HG02798 (cell line): ENCODE results near the gene SSUH2.

ENCODE experiments used
- ATAC-seq: cut with Tn5 transposase; IDR thresholded peaks from one replicate; pipeline ENCODE4 v1.9.1; 2021; ENCODE audit warnings: mild to moderate bottlenecking; ENCODE audit not compliant: unreplicated experiment, poor library complexity

Gene SSUH2

GRCh38 chr3:8645712-8646111, 1.1 kb upstream of the SSUH2 start:
- ATAC-seq, result no peak

DNA sequence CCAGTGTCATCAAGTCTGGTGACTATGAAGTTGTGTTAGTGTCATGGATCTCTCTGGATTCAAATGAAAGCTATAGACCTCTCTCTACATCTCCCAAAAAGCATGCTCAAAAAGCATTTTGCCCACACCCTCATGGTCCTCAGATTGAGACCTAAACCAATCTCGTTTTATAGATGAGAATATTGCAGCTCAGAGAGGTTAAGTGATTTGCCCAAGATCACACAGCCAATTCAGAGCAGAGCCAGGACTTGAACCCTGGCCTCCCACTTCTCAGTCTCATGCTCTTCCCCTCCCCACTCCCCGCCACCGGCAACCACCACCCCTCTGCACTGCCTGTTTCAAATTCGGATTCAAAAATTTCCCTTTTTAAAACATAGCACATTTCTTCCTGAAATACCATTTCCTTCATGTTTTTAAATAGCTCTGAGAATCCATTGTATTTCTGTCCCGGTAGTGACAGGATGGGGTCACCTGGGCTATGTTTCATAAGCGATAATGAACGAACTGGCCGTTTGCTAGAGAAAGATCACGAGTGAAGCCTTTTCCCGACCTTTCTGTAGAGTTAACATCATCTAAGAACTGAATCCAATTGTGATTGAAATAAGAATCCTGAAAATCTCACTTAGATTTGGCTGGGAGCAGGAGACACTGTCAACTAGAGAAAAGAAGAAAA, 769 bp downstream of the SSUH2 start:
- no peak for ATAC-seq

GRCh38 chr3:8642001-8642400, 2.6 kb downstream of the SSUH2 start:
- ATAC-seq, result no peak

DNA sequence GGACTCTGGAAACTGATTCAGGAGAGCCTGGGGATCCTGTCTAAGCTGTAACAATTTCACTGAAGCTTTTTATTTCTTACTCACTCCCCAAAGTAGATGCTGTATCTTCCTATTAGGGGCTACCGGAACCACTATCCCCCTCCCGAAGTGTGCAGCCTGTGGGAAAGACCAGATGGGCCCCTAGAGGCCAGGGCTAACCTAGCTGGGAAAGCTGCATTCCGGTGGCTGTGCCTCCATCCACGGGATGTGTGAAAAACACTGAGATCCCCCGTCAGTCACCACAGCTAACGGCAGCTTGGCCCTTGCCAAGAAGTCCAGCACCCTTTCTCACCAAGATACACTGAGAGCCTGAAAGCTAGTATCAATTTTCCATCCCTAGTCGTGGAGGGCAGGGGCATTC, 3.1 kb downstream of the SSUH2 start:
- ATAC-seq, result no peak

DNA sequence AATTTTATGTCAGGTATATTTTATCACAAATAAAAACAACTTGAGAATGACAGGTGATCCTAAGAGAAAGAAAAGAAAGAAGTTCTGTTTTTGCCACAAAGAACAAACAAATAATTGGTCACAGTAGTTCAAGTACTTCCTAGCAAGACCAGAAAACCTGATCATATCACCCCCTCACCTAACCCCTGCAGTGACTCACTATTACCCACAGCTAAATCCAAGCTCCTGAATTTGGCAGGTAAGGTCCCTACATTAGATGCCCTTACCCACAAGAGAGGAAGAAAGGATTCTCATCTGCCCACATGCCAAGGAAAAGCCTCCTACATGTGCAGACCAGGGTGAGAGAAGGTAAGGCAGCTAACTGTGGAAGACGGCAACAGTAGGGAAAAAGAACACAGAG, 4.4 kb downstream of the SSUH2 start:
- ATAC-seq, result no peak

GRCh38 chr3:8639659-8640000, 5.0 kb downstream of the SSUH2 start:
- no peak for ATAC-seq

- ATAC-seq, result no peak
Observed at GRCh38 chr3:8638994-8639658, 5.5 kb downstream of the SSUH2 start.

DNA sequence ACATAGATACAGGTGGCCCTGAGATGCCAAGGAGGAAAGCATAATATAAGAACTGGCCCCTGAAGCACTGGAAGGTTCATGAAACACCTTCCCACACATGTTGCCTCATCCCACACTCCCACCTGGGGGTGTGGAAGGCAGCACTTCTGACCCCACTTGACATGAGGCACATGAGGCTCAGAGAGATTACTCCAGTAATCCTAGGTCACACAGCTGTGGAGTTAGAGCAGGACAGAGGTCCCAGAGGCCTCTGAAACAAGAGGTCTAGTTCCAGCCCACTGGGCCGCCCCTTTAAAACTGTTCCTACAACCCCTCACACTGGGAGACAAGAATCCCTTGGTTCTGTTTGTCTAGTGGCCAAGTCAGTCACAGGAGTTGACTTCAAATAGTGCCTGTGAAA, 7.2 kb downstream of the SSUH2 start:
- ATAC-seq, result no peak

- no peak for ATAC-seq
Observed at GRCh38 chr3:8635631-8636030, 9.0 kb downstream of the SSUH2 start.

DNA sequence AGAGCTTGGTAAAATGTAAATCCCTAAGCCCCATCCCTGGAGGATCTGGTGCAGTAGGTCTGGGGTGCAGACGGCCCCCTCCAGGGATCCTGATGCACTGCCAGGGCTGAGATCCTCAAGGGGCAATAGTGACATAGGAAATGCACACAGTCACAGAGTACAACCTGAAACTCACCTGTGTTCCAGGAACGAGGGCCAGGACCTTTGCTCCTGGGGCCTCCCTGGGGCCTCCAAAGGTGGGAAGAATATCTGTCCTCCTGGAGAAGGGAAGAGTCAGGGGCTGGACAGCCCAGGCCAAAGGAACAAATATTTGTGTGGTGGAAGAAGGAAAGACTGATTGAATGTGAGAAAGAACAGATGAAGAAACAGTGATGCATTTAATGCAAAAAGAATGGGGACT, 9.5 kb downstream of the SSUH2 start:
- no peak for ATAC-seq

DNA sequence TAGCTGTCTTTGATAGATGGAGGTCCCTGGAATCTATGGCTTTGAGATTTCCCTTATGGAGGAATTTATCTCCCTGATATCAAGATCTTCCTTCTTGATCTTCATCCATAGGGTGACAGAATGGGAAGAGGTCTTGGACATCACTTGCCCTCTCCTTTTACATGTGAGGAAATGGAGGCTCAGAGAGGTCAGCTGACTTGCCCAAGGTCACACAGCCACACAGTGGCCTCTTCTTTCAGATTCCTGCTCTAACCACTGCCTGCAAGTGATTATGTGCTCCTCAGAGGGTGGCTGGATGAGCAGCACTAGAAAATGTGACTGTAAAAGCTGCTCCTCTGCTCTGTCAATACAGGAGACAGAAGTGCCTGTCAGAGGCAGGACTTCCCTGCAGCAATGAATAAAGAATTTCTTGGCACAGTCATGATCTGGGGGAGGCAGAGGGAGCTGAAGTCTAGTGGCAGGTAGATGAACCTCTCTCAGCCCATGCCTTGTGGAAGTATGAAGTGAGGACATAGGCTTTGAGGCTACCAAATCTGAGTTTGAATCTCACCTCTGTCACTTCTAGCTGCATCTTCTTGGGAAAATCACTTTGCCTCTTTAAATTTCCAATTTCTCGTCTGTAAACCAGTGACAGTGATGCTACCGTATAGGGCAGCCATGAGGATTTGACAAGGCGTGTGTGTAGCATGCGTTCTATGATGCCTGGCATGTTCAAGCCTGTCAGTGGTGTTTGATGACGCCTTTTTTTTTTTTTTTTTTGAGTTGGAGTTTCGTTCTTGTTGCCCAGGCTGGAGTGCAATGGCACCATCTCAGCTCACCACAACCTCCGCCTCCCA, 12.0 kb downstream of the SSUH2 start:
- ATAC-seq, result no peak

- ATAC-seq, result no peak
Observed at GRCh38 chr3:8631661-8632060, 12.9 kb downstream of the SSUH2 start.

DNA sequence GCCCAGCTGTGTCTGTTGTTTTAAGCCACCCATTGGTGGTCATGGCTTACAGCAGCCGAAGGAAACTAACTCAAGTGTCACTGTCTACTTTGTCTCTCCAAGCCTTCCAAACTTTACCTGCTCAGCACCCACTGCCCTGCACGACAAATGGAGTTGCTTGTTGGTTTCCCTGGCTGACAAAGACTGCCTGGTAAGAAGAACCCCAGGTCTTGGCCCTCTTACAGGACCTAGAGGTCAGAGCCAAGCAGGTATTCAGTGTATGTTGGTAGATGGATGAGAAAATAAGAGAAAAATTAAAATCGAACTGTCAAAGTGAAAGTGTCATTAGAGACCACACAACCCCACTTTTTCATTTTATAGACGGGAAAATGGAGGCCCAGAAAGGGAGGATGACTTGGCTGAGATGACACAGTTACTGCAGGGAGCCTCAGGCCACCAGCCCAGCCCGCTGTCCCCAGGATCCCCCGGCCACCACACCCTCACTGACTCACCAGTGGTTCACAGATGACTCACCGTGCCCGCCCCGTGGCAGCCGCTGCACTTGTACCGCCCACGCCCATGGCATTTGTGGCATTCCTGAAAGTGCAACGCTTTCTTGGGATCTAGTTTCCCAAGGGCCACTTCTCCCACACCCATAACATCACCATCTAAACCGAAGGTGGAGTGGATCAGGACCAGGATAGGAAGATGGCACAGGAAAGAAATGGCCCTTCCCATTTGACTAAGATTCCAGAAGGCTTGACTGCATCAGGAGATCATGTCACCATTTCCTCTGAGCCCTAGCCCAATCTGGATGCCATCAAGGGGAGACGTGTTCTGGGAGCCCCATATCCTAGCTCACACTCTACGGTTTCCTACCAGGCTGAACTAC, 15.2 kb downstream of the SSUH2 start:
- peak; percentile 78 for ATAC-seq

DNA sequence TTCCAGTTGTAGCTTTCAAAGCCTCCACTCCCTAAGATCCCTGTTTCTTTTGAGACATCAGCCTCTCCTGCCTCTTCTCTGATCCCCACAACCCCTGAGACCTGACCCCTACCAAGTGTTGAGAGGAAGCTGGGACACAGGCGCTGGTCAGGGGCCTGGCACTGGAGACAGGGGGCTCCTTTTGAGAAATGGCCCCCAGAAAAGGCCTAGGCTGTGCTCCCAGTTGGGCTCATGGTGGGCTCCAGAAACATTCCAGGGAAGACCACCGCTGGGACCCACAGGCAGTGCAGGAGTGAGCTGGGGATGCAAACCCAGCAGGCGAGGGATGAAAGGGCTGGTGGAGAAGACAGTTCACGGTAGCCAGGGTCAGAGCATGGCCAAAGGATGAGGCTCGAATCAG, 16.6 kb downstream of the SSUH2 start:
- ATAC-seq, result no peak

DNA sequence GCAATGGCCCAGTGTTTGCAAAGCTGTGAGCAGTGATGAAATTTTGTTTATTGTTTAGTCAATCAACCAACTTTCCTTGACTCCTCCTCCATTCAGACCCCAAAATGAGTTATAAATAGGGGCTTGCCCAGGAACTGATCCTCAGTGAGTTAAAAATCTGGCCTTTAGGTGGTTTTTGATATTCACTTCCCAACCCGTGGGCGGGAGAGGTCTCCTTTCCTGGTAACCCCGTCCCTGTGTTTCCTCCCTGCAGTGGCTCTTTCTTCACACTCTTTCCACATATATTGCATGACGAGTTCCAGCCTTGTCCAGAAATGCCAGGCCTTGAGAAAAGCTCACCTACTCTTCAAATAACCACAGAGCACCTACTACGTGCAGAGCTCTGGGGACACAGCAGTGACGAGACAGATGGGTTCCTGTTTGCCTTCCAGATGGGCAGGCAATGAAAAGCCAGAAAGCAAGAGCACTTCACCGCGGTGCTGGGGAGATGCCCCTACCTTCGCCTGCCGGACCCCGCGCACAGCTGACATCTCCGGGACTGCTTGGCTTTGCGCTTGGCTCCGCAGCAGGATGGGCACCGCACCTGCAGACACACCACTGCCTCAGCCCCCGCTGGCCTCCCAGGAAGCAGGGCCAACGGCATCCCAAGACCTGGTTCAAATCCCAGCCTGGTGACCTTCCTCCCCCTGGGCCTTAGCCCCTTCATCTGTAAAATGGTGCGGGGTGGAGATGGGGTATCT, 17.2 kb downstream of the SSUH2 start:
- no peak for ATAC-seq

GRCh38 chr3:8625991-8626390, 18.6 kb downstream of the SSUH2 start:
- no peak for ATAC-seq

- no peak for ATAC-seq
Observed at GRCh38 chr3:8624612-8625011, 20.0 kb downstream of the SSUH2 start.

GRCh38 chr3:8623741-8624140, 20.9 kb downstream of the SSUH2 start:
- ATAC-seq, result no peak

GRCh38 chr3:8622873-8623691, 21.5 kb downstream of the SSUH2 start:
- ATAC-seq, result peak; percentile 93
